ENCODE measurements around the gene PRIMA1. TPM values are rescaled to one million over a fixed set of nuclear protein-coding genes. Genes with fewer than 3 reads are reported as not detected.

PRIMA1 gene
- total RNA-seq, 1 experiment from 2014 or later, result not detected

- H3K27me3 ChIP-seq, result no peaks in the 10 kb centered on the region
- no peaks in the 10 kb centered on the region for H3K9me3 ChIP-seq
- DNase-seq, result no peak
- no peaks in the 10 kb centered on the region for H3K36me3 ChIP-seq
- H3K4me3 ChIP-seq, result no peak overlapping the region
Observed at GRCh38 chr14:93688239-93688666, 100.0 kb downstream of the PRIMA1 start.

GRCh38 chr14:93686268-93686667, 102.0 kb downstream of the PRIMA1 start:
- no peaks in the 10 kb centered on the region for H3K9me3 ChIP-seq
- H3K4me3 ChIP-seq, result no peak overlapping the region
- H3K27me3 ChIP-seq, result no peaks in the 10 kb centered on the region
- no peak for DNase-seq
- no peaks in the 10 kb centered on the region for H3K36me3 ChIP-seq

- Histone ChIP-seq H3K4me3 (no peak overlapping the region), H3K9me3 (no peaks in the 10 kb centered on the region), H3K27me3 (no peaks in the 10 kb centered on the region), H3K36me3 (no peaks in the 10 kb centered on the region)
- no peak for DNase-seq
Observed at GRCh38 chr14:93685121-93685895, 103.0 kb downstream of the PRIMA1 start.

- DNase-seq, result no peak
- H3K27me3 ChIP-seq, result no peaks in the 10 kb centered on the region
Observed at GRCh38 chr14:93683226-93683625, 105.1 kb downstream of the PRIMA1 start.

GRCh38 chr14:93682459-93682858, 105.8 kb downstream of the PRIMA1 start:
- no peak overlapping the region for H3K4me3 ChIP-seq
- no peaks in the 10 kb centered on the region for H3K27me3 ChIP-seq
- no peaks in the 10 kb centered on the region for H3K36me3 ChIP-seq
- DNase-seq, result no peak
- no peaks in the 10 kb centered on the region for H3K9me3 ChIP-seq

More at GRCh38 chr14:93683226-93683625, 105.1 kb downstream of the PRIMA1 start:
- no peaks in the 10 kb centered on the region for H3K36me3 ChIP-seq
- H3K9me3 ChIP-seq, result no peaks in the 10 kb centered on the region
- H3K4me3 ChIP-seq, result no peak overlapping the region

- Histone ChIP-seq H3K9me3 (no peaks in the 10 kb centered on the region), H3K36me3 (no peaks in the 10 kb centered on the region), H3K27me3 (no peaks in the 10 kb centered on the region), H3K4me3 (no peak overlapping the region)
- no peak for DNase-seq
Observed at GRCh38 chr14:93676416-93676958, 111.8 kb downstream of the PRIMA1 start.

- H3K36me3 ChIP-seq, result no peaks in the 10 kb centered on the region
- H3K27me3 ChIP-seq, result no peaks in the 10 kb centered on the region
- no peaks in the 10 kb centered on the region for H3K9me3 ChIP-seq
- no peak for DNase-seq
- H3K4me3 ChIP-seq, result no peak overlapping the region
Observed at GRCh38 chr14:93675651-93676050, 112.6 kb downstream of the PRIMA1 start.

GRCh38 chr14:93674343-93674742, 113.9 kb downstream of the PRIMA1 start:
- no peak for DNase-seq
- Histone ChIP-seq H3K27me3 (no peaks in the 10 kb centered on the region), H3K9me3 (no peaks in the 10 kb centered on the region), H3K4me3 (no peak overlapping the region), H3K36me3 (no peaks in the 10 kb centered on the region)

GRCh38 chr14:93669632-93670031, 118.7 kb downstream of the PRIMA1 start:
- no peaks in the 10 kb centered on the region for H3K36me3 ChIP-seq
- no peaks in the 10 kb centered on the region for H3K27me3 ChIP-seq
- DNase-seq, result no peak
- H3K4me3 ChIP-seq, result no peak overlapping the region
- peaks cover 6% of the 10 kb centered on the region; the same call in 1 of the 2 replicates for H3K9me3 ChIP-seq

Other genes starting within 250 kb of the PRIMA1 start
- not detected in 2 replicates for gene FAM181A, start 138.9 kb upstream of the PRIMA1 start, total RNA-seq (2014; rRNA removed; shearing (Covaris generic); ENCODE audit: low replicate concordance)
- gene ASB2, start 188.1 kb upstream of the PRIMA1 start, total RNA-seq (2014; rRNA removed; shearing (Covaris generic); ENCODE audit: low replicate concordance), result not detected in 2 replicates
- gene CCDC197, start 208.8 kb upstream of the PRIMA1 start, total RNA-seq (2014; rRNA removed; shearing (Covaris generic); ENCODE audit: low replicate concordance), result not detected in 2 replicates
- gene OTUB2, start 237.9 kb upstream of the PRIMA1 start, total RNA-seq (2014; rRNA removed; shearing (Covaris generic); ENCODE audit: low replicate concordance), result 0.63 and 1.2 TPM in 2 replicates

All from MG63 (cell line).